Measurements from ENCODE around the gene TMEM187. TPM values are rescaled to one million over a fixed set of nuclear protein-coding genes. Genes with fewer than 3 reads are reported as not detected.

Gene TMEM187
- total and polyA plus RNA-seq, 12 donors: 3.4 to 13.2 (median 7.5) TPM

GRCh38 chrX:154020536-154021115 lies 48.1 kb downstream of the TMEM187 start:
- DNase-seq: no peak
- H3K27ac ChIP-seq: peak overlapping the region; percentile 79 to 95 (median 87)
- H3K4me1 ChIP-seq: peaks cover 0 to 30% (median 10%) of the 10 kb centered on the region in 9 donors
- ATAC-seq: peak in 3 of 8 donors; percentile 6 to 35 (median 8)
- TF ChIP-seq, protein P1, sequence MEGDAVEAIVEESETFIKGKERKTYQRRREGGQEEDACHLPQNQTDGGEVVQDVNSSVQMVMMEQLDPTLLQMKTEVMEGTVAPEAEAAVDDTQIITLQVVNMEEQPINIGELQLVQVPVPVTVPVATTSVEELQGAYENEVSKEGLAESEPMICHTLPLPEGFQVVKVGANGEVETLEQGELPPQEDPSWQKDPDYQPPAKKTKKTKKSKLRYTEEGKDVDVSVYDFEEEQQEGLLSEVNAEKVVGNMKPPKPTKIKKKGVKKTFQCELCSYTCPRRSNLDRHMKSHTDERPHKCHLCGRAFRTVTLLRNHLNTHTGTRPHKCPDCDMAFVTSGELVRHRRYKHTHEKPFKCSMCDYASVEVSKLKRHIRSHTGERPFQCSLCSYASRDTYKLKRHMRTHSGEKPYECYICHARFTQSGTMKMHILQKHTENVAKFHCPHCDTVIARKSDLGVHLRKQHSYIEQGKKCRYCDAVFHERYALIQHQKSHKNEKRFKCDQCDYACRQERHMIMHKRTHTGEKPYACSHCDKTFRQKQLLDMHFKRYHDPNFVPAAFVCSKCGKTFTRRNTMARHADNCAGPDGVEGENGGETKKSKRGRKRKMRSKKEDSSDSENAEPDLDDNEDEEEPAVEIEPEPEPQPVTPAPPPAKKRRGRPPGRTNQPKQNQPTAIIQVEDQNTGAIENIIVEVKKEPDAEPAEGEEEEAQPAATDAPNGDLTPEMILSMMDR (IDR thresholded peaks at IDR 0.05): no peak
- H3K4me3 ChIP-seq: peak overlapping the region in 9 of 10 donors; percentile 46 to 68 (median 60)
- peaks cover 0 to 26% (median 0%) of the 10 kb centered on the region in 9 donors for H3K36me3 ChIP-seq
- WGBS, 2 donors: 63 to 72% methylated on average over 9 of the region's 9 CpGs
- H3K27me3 ChIP-seq: peaks cover 0 to 68% (median 0%) of the 10 kb centered on the region in 7 donors
- intact Hi-C loops (cut with DNase I): loop anchor here in 2 of 10 donors (2.0 to 10.0 kb wide), 2 partner anchors 26 to 74 kb away; partner anchors contain the start of gene MECP2 (in 1 of the 2)
- H3K9me3 ChIP-seq: no peaks in the 10 kb centered on the region

- ATAC-seq: peak in 2 of 8 donors; percentile 20 to 28
Measured at GRCh38 chrX:154021131-154021611, 48.6 kb downstream of the TMEM187 start.

GRCh38 chrX:154022108-154022507 lies 49.6 kb downstream of the TMEM187 start:
- no peaks in the 10 kb centered on the region for H3K9me3 ChIP-seq
- H3K4me1 ChIP-seq: peaks cover 0 to 32% (median 10%) of the 10 kb centered on the region in 9 donors
- ATAC-seq (no peak), DNase-seq (no peak)
- H3K27me3 ChIP-seq: peaks cover 0 to 73% (median 0%) of the 10 kb centered on the region in 7 donors
- WGBS, 2 donors: 87 to 89% methylated on average over 5 of the region's 5 CpGs
- H3K27ac ChIP-seq: no peak overlapping the region
- intact Hi-C loops (cut with DNase I): loop anchor here in 1 of 10 donors (10.0 kb wide), 1 partner anchor 73 kb away; the partner anchor contains the start of gene MECP2
- H3K36me3 ChIP-seq: peaks cover 0 to 15% (median 0%) of the 10 kb centered on the region in 9 donors
- H3K4me3 ChIP-seq: no peak overlapping the region
- TF ChIP-seq, protein P1 (IDR thresholded peaks at IDR 0.05): no peak

More at GRCh38 chrX:154021131-154021611, 48.6 kb downstream of the TMEM187 start:
- peaks cover 0 to 31% (median 10%) of the 10 kb centered on the region in 9 donors for H3K4me1 ChIP-seq
- TF ChIP-seq, protein P1 (IDR thresholded peaks at IDR 0.05): no peak
- DNase-seq: no peak
- no peak overlapping the region for H3K4me3 ChIP-seq
- peaks cover 0 to 21% (median 0%) of the 10 kb centered on the region in 9 donors for H3K36me3 ChIP-seq
- 70 to 72% methylated on average over 10 to 11 of the region's 11 CpGs for WGBS, 2 donors
- H3K9me3 ChIP-seq: no peaks in the 10 kb centered on the region
- H3K27me3 ChIP-seq: peaks cover 0 to 73% (median 0%) of the 10 kb centered on the region in 7 donors
- intact Hi-C loops (cut with DNase I): loop anchor here in 2 of 10 donors (2.0 to 10.0 kb wide), 2 partner anchors 26 to 74 kb away; partner anchors contain the start of gene MECP2 (in 1 of the 2)
- peak overlapping the region in 3 of 10 donors; percentile 10 to 95 (median 27) for H3K27ac ChIP-seq

DNA sequence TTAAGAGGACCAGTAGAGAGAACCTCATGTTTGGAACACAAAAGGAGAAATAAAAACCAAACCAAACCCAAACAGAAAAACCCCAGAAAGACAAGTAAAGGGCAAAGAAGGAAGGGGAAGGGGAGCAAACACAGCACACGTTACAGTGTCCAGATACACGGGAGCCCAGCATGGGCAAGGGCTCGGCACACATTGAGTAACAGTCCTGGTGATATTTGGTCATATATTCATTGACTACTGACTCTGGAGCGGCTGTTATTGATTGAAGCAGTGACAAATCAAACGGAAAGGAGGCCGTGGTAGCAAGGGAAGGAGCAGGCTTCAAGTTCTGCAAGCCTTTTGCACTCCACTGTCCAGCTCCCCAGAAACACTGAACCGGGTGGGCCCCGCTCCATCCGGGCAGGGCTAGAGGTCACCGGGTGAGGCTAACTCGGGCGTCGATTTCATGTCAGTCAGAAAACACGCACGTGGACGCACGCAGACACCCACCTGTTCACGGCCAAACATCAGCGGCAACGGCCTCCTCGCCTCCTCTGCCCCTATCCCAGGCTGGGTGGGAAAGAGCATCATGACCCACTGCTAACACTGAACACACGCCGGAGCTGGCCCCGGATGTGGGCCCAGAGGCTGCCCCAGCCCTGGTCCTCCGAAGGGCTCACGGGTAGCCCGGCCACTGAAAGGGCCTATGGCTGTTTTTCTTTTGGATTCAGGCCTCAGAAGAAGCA lies 50.9 kb downstream of the TMEM187 start:
- ATAC-seq: no peak
- DNase-seq: no peak
- TF ChIP-seq, protein P1 (IDR thresholded peaks at IDR 0.05): no peak
- no peaks in the 10 kb centered on the region for H3K9me3 ChIP-seq
- WGBS, 2 donors: 82% methylated on average over 27 of the region's 27 CpGs
- no peak overlapping the region for H3K27ac ChIP-seq
- H3K27me3 ChIP-seq: peaks cover 0 to 71% (median 0%) of the 10 kb centered on the region in 7 donors
- intact Hi-C loops (cut with DNase I): loop anchor here in 1 of 10 donors (10.0 kb wide), 1 partner anchor 71 kb away; the partner anchor contains the start of gene MECP2
- H3K4me3 ChIP-seq: no peak overlapping the region
- H3K36me3 ChIP-seq: peaks cover 0 to 22% (median 0%) of the 10 kb centered on the region in 9 donors
- peaks cover 0 to 32% (median 9%) of the 10 kb centered on the region in 9 donors for H3K4me1 ChIP-seq
